Ovary (tissue), 9 donors: ENCODE measurements around the gene OR2H2. TPM values are rescaled to one million over a fixed set of nuclear protein-coding genes. Genes with fewer than 3 reads are reported as not detected.

ENCODE experiments used
- DNase-seq, 5 donors: peaks; one replicate each; pipeline ENCODE4 v3.0.0-alpha.2; 2019 to 2020
- H3K27ac ChIP-seq, 2 donors: fragments of 200-600 bp; one replicate each; pipeline versions ENCODE4 v1.5.1 to v1.8.0; 2019 to 2022
- H3K27me3 ChIP-seq: fragments of 200-600 bp; one replicate; pipeline ENCODE4 v1.8.0; 2022
- H3K36me3 ChIP-seq: fragments of 200-600 bp; sonication (generic); one replicate; pipeline ENCODE4 v1.5.1; 2019
- H3K4me1 ChIP-seq: one replicate; pipeline ENCODE4 v1.8.1; 2013; ENCODE audit warnings: mild to moderate bottlenecking, moderate library complexity; ENCODE audit not compliant: insufficient read depth
- H3K4me3 ChIP-seq: fragments of 200-600 bp; sonication (generic); one replicate; pipeline ENCODE4 v1.5.1; 2017
- H3K9me3 ChIP-seq, 2 donors: fragments of 200-600 bp in 1 of 2; sonication (generic) in 1 of 2; one replicate each; pipeline versions ENCODE4 v1.5.1 to v1.8.1; 2013 to 2019; ENCODE audit warnings: mild to moderate bottlenecking in 1 of 2, moderate library complexity in 1 of 2
- CTCF ChIP-seq, 3 donors: fragments of 450-650 bp in 2 of 3; fragments of 200-600 bp in 1 of 3; IDR thresholded peaks; one replicate each; pipeline versions ENCODE4 v1.5.1 to v1.8.0; 2016 to 2022; ENCODE audit warnings: antibody characterized with exemption in 3 of 3, mild to moderate bottlenecking in 1 of 3
- EP300 ChIP-seq: sonication (generic); formaldehyde crosslinking; IDR thresholded peaks from one replicate; pipeline ENCODE4 v1.6.1; 2017; ENCODE audit warnings: antibody characterized with exemption
- POLR2A ChIP-seq: fragments of 450-650 bp; IDR thresholded peaks from one replicate; pipeline ENCODE4 v1.6.1; 2017; ENCODE audit warnings: antibody characterized with exemption, mild to moderate bottlenecking, moderate library complexity
- WGBS, 3 donors: extraction: QIAGEN DNeasy Blood & Tissue Kit in 1 of 3; methylation state at CpG; one replicate each; pipeline versions ENCODE4 v1.1.5 to v1.1.7; 2013 to 2017; 5-methylcytosine and 5-hydroxymethylcytosine counted together
- intact Hi-C, 4 donors: fragments of 100-400 bp; cut with DNase I; formaldehyde crosslinking; loops; one replicate each; pipeline versions ENCODE4 v1.11.0 to v1.15.1; 2022 to 2023
- polyA plus RNA-seq, 2 donors: library from polyadenylated mRNA; stranded (reverse); fragments of 200-250 nt in 1 of 2; fragments of 350-450 nt in 1 of 2; fragmentation: Illumina TruSeq in 1 of 2; extraction: RNeasy Lipid Tissue Mini Kit (QIAGEN cat#74804) in 1 of 2; gene quantifications; one replicate each; pipeline ENCODE4 v1.2.3, GENCODE V29; 2013 to 2014
- total RNA-seq, 7 donors: library from RNA; depleted of rRNA in 2 of 7; stranded (reverse); fragments of >200 nt in 2 of 7; fragmentation: NEBNext Ultra II Directional in 3 of 7; extraction: Animal tissue kit (Norgen Biotek cat#: 25700) in 3 of 7; gene quantifications; one replicate each; pipeline versions ENCODE4 v1.1.0 to v1.2.4, GENCODE V29; 2016 to 2023
- donor health status: DM: no; HTN: no; CAD: no; lungs with moderate emphysema.
- donor health status: DM: no; HTN: no; CAD: no.
- donor health status: Bipolar disorder and iron deficiency.
- donor health status: DM: yes; HTN: yes; CAD: no.
- donor health status: DM: no; HTN: no; CAD: no.
- donor health status: DM: yes; HTN: yes; CAD: no.

Gene OR2H2
- total and polyA plus RNA-seq, 9 donors: not detected

- no peak for TF ChIP-seq EP300
- TF ChIP-seq POLR2A: peak; percentile 90
- Histone ChIP-seq H3K27ac (peak overlapping the region; percentile 47 to 78), H3K27me3 (no peaks in the 10 kb centered on the region), H3K4me3 (peak overlapping the region; percentile 56), H3K4me1 (peaks cover 11% of the 10 kb centered on the region), H3K36me3 (no peaks in the 10 kb centered on the region), H3K9me3 (no peaks in the 10 kb centered on the region)
- peak; percentile 81 to 88 (median 85) for DNase-seq
- intact Hi-C loops: loop anchor here in 1 of 4 donors (5.0 kb wide), 1 partner anchor 1141 kb away; no protein-coding TSS in a partner anchor
- WGBS, 3 donors: 0 to 1% (median 1%) methylated on average over 41 to 51 of the region's 51 CpGs
Measured at GRCh38 chr6:29627755-29628418, 43.0 kb downstream of the OR2H2 start.

DNA sequence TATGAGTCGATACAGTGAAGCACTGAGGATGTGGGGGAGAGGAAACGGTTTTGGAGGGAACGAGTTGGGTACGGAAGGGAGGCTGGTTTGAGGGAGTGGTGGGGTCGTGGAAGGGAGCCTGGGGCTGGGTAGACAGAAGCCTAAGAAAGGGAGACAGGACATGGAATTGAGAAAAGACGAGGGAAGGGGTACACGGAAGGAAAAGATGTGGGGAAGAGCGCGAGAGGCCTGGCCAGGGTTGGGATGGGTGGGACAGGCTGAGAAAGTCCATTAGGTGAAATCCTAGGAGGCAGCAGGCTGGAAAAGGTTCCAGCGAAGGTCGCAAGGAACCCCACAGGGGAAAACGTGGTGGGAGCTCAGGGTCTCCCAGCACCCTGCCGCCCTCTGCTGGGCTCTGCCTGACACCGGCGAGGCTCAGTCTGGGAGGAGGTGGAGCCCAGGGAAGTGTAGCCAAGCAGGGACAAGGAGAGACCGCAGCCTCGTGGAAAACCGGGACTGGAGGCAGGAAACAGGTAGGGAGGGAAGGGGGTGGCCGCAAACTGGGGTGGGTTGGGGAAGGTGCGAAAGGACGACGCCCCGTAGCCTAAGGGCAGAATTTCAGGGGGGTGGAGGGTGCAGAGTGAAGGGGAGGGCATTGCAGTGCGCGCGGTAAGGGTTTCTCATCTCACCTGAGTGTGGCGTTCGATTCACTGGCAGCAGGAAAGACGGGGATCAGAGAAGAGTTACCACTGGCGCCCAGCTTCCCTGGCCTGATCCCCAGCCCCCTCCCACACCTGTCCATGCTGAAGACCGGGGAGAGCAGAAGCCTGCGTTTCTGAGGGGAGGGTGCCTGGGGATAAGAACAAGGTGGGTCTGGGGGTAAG, 43.7 kb downstream of the OR2H2 start:
- Histone ChIP-seq H3K36me3 (no peaks in the 10 kb centered on the region), H3K4me3 (peak overlapping the region; percentile 56), H3K4me1 (peaks cover 11% of the 10 kb centered on the region), H3K9me3 (no peaks in the 10 kb centered on the region), H3K27ac (peak overlapping the region; percentile 47 to 78), H3K27me3 (no peaks in the 10 kb centered on the region)
- intact Hi-C loops: loop anchor here in 1 of 4 donors (5.0 kb wide), 1 partner anchor 1141 kb away; no protein-coding TSS in a partner anchor
- peak; percentile 78 to 86 (median 85) for DNase-seq
- TF ChIP-seq EP300: no peak
- TF ChIP-seq POLR2A: peak; percentile 10
- peak; percentile 45 to 67 (median 59) for TF ChIP-seq CTCF (IDR thresholded peaks at IDR 0.05)
- WGBS, 3 donors: 6 to 9% (median 6%) methylated on average over 32 of the region's 32 CpGs

DNA sequence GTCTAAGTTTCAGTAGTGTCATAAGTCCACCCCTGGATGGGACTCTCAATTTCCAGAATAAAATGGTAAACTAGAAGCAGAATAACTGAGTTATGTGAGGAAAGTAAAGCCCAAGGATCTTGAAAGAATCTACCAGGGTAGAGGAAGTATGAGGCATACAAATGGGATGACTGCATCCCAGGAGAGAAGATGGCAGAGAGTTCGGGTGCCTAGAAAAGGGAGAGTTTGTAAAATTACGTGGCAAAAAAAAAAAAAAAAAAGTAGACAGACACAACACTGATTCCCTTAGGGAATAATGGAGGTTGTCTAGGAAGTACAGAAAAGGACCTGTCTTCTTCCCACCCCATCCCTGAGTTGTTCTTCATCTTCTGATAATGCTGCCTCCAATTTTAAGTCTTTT, 44.6 kb downstream of the OR2H2 start:
- H3K36me3 ChIP-seq: no peaks in the 10 kb centered on the region
- WGBS, 3 donors: 73 to 80% (median 75%) methylated on average over 2 of the region's 2 CpGs
- no peak overlapping the region for H3K27ac ChIP-seq
- no peaks in the 10 kb centered on the region for H3K27me3 ChIP-seq
- DNase-seq: no peak
- TF ChIP-seq EP300 (no peak), CTCF (IDR thresholded peaks at IDR 0.05) (no peak), POLR2A (no peak)
- no peaks in the 10 kb centered on the region for H3K9me3 ChIP-seq
- intact Hi-C loops: loop anchor here in 1 of 4 donors (5.0 kb wide), 1 partner anchor 1142 kb away; no protein-coding TSS in a partner anchor
- H3K4me3 ChIP-seq: no peak overlapping the region
- H3K4me1 ChIP-seq: peaks cover 11% of the 10 kb centered on the region

- Histone ChIP-seq H3K36me3 (no peaks in the 10 kb centered on the region), H3K27me3 (no peaks in the 10 kb centered on the region), H3K27ac (no peak overlapping the region), H3K9me3 (no peaks in the 10 kb centered on the region), H3K4me3 (no peak overlapping the region), H3K4me1 (peaks cover 11% of the 10 kb centered on the region)
- intact Hi-C loops: no loop called here
- no peak for DNase-seq
- 80 to 82% (median 82%) methylated on average over 9 of the region's 9 CpGs for WGBS, 3 donors
- TF ChIP-seq POLR2A (no peak), CTCF (IDR thresholded peaks at IDR 0.05) (no peak), EP300 (no peak)
Measured at GRCh38 chr6:29630315-29630714, 45.4 kb downstream of the OR2H2 start.
